ENCODE results near the gene WDR33.
A peak's percentile ranks its signal among the peaks of the same experiment; 100 is the strongest.

The WDR33 gene

DNA sequence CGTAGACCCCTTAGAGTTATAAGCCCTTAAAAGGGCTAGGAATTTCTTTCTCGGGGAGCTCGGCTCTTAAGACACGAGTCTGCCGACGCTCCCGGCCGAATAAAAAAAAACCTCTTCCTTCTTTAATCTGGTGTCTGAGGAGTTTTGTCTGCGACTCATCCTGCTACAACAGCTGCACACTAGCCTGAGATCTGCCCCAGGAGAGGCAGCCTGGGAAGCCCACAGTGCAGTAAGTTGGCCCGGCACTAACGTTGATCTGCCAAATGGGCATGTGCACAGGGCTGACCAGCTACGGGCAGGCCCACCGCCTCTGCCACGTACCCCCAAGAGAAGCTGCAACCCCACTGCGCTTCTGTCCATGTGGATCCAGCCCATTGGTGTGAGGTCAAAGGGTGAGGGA is 127.2 kb downstream of the WDR33 start:
- DNase-seq = peak; percentile 38
- TF ChIP-seq, protein P1, sequence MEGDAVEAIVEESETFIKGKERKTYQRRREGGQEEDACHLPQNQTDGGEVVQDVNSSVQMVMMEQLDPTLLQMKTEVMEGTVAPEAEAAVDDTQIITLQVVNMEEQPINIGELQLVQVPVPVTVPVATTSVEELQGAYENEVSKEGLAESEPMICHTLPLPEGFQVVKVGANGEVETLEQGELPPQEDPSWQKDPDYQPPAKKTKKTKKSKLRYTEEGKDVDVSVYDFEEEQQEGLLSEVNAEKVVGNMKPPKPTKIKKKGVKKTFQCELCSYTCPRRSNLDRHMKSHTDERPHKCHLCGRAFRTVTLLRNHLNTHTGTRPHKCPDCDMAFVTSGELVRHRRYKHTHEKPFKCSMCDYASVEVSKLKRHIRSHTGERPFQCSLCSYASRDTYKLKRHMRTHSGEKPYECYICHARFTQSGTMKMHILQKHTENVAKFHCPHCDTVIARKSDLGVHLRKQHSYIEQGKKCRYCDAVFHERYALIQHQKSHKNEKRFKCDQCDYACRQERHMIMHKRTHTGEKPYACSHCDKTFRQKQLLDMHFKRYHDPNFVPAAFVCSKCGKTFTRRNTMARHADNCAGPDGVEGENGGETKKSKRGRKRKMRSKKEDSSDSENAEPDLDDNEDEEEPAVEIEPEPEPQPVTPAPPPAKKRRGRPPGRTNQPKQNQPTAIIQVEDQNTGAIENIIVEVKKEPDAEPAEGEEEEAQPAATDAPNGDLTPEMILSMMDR (IDR thresholded peaks at IDR 0.05; ENCODE audit: low read depth, low read length) = no peak
- Histone ChIP-seq H3K27ac (no peak overlapping the region), H3K9me3 (ENCODE audit: severe bottlenecking) (no peaks in the 10 kb centered on the region), H3K27me3 (ENCODE audit: insufficient read depth, low read depth, severe bottlenecking) (no peaks in the 10 kb centered on the region), H3K4me3 (ENCODE audit: low read depth, low read length) (no peak overlapping the region), H3K36me3 (no peaks in the 10 kb centered on the region)

DNA sequence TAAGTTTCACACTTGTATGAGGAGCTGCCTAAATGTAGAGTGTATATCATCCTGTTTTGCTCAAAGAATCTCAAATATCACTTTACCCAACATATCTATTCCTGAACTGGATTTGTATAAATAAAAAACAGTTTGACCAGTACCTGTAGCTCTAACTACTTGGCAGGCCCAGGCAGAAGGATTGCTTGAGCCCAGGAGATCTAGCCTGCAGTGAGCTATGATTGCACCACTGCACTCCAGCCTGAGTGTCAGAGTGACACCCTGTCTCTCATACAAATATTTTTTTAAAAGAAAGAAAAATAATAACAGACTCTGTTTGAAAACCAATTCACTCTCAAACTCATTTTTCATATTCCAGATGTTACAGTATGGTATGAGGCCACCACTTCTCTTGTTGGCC is 127.9 kb downstream of the WDR33 start:
- DNase-seq = no peak
- Histone ChIP-seq H3K4me3 (ENCODE audit: low read depth, low read length) (no peak overlapping the region), H3K27ac (no peak overlapping the region), H3K27me3 (ENCODE audit: insufficient read depth, low read depth, severe bottlenecking) (no peaks in the 10 kb centered on the region), H3K36me3 (no peaks in the 10 kb centered on the region), H3K9me3 (ENCODE audit: severe bottlenecking) (no peaks in the 10 kb centered on the region)
- TF ChIP-seq, protein P1 (IDR thresholded peaks at IDR 0.05; ENCODE audit: low read depth, low read length) = no peak

DNA sequence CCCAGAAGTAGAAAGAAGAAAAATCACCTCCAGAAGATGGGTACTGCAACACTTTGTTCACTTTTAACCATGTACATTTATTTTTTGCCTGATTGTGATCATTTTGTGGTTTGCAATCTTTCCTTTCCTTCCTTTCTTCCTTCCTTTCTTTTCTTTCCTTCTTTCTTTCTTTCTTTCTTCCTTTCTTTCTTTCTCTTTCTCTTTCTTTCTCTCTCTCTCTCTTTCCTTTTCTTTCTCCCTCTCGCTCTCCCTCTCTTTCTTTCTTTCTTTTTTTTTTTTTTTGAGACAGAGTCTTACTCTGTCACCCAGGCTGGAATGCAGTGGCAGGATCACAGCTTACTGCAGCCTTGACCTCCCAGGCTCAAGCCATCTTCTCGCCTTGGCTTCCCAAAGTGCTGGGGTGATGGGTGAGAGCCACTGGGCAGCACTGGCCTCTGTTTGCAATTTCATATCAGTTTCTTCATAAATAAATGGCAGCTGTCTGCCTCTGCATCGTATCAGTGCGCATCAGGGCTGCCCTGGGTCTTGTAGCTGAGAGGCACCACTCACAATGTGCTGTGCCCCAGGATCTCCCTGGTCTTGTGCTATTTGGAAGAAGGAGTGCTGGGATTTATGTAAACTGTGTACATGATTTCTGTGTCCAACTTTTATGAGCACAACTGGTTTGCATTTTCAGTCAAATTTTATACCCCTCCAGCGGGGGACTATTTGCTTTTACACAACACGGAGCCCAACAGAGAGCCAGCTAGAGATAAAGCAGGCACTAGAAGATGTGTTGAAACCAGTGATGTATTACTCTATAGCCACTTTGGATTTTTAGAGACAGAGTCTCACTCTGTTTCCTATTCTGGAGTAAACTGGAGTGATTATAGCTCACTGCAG is 128.8 kb downstream of the WDR33 start:
- H3K4me3 ChIP-seq (ENCODE audit: low read depth, low read length) = no peak overlapping the region
- no peaks in the 10 kb centered on the region for H3K9me3 ChIP-seq (ENCODE audit: severe bottlenecking)
- DNase-seq = no peak
- H3K36me3 ChIP-seq = no peaks in the 10 kb centered on the region
- H3K27me3 ChIP-seq (ENCODE audit: insufficient read depth, low read depth, severe bottlenecking) = no peaks in the 10 kb centered on the region
- TF ChIP-seq, protein P1 (IDR thresholded peaks at IDR 0.05; ENCODE audit: low read depth, low read length) = no peak
- no peak overlapping the region for H3K27ac ChIP-seq

DNA sequence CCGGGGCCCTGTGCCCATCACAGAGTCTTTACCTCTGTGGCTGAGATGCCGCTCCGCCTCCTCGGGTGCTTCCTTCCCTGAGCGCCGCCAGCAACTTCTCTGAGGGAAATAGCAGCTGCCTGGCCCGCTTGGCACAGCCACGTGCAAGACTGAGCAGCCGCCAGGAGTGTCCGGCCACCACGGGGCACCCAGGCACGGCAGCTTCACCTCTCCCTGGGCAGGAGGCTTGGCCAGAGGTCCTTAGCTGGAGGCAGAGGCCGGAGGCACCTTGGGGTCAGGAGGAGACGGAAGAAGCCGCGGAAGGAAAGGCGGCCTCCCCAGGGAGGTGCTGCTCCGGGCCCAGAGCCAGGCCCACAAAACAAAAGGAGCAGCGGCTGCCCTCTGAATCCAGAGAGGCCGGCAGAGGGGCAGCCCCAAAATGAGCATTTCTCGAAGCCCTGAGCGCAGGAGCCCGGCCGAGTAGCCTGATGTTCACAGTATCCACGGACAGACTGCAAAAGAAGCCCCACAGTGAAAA is 129.6 kb downstream of the WDR33 start:
- Histone ChIP-seq H3K4me3 (ENCODE audit: low read depth, low read length) (no peak overlapping the region), H3K36me3 (no peaks in the 10 kb centered on the region), H3K27ac (no peak overlapping the region), H3K9me3 (ENCODE audit: severe bottlenecking) (no peaks in the 10 kb centered on the region), H3K27me3 (ENCODE audit: insufficient read depth, low read depth, severe bottlenecking) (no peaks in the 10 kb centered on the region)
- TF ChIP-seq, protein P1 (IDR thresholded peaks at IDR 0.05; ENCODE audit: low read depth, low read length) = no peak
- DNase-seq = no peak

DNA sequence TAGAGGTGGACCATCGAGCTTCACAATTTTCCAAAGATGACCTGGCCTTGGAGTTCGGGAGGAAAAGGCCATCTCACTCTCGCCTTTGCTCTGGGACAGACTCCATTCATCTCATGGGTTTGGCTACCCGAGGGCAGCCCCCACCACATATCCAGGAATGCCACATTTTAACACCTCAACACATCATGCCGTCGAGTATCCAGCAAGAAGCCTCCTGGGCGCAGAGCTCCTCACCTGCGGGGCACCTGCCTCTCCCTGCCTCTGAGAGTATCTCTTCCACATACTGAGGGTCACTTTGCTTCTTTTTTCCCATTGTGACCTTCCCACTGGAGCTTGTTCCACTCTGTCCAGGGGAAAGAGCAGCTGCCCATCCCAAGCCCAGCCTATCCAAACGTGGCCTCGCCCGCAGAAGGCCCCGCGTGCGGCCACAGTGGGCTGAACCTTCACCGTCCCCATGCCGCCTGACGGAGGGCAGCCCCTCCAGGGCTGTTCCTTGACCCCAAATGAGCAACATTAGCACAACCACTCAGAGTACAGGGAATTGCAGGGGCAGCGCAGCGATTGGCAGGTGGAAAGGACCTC is 130.2 kb downstream of the WDR33 start:
- H3K4me3 ChIP-seq (ENCODE audit: low read depth, low read length) = no peak overlapping the region
- H3K9me3 ChIP-seq (ENCODE audit: severe bottlenecking) = no peaks in the 10 kb centered on the region
- no peak overlapping the region for H3K27ac ChIP-seq
- DNase-seq = no peak
- TF ChIP-seq, protein P1 (IDR thresholded peaks at IDR 0.05; ENCODE audit: low read depth, low read length) = no peak
- no peaks in the 10 kb centered on the region for H3K36me3 ChIP-seq
- no peaks in the 10 kb centered on the region for H3K27me3 ChIP-seq (ENCODE audit: insufficient read depth, low read depth, severe bottlenecking)
